ENCODE data around the gene PRDM16. TPM values are rescaled to one million over a fixed set of nuclear protein-coding genes. Genes with fewer than 3 reads are reported as not detected.

Gene PRDM16
- total and polyA plus RNA-seq, 2 of the 13 experiments (the other 11 are each of a cell fraction or from before 2014, with no cell fraction given) = 0.15 to 0.81 TPM

GRCh38 chr1:3326516-3327388, 257.7 kb downstream of the PRDM16 start (continued):
- TF ChIP-seq MLXIP (CRISPR knock-in tag; IDR thresholded peaks at IDR 0.05; ENCODE audit: borderline replicate concordance) (no peak), HNF4A (CRISPR knock-in tag; IDR thresholded peaks at IDR 0.05) (peak; percentile 89), TGIF2 (CRISPR knock-in tag; IDR thresholded peaks at IDR 0.05) (no peak), ZNF788 (CRISPR knock-in tag; IDR thresholded peaks at IDR 0.05; ENCODE audit: borderline replicate concordance) (peak; percentile 68; the same call in 1 of the 2 replicates), ZNF577 (CRISPR knock-in tag; IDR thresholded peaks at IDR 0.05; ENCODE audit: borderline replicate concordance, low read depth) (no peak), BRD4 (CRISPR knock-in tag; IDR thresholded peaks at IDR 0.05) (no peak), ZNF331 (CRISPR knock-in tag; IDR thresholded peaks at IDR 0.05) (peak; percentile 57), ZNF766 (CRISPR knock-in tag; IDR thresholded peaks at IDR 0.05; ENCODE audit: borderline replicate concordance) (0 out of 2 replicates have a peak, but pooled peaks have one; percentile 45), PTBP1 (IDR thresholded peaks at IDR 0.05; ENCODE audit: low read depth, low read length, poor library complexity, severe bottlenecking) (no peak), ZNF576 (CRISPR knock-in tag; IDR thresholded peaks at IDR 0.05) (no peak), ELF4 (CRISPR knock-in tag; IDR thresholded peaks at IDR 0.05; ENCODE audit: borderline replicate concordance) (no peak), UBTF (CRISPR knock-in tag; IDR thresholded peaks at IDR 0.05) (peak; percentile 80), ZNF550 (CRISPR knock-in tag; IDR thresholded peaks at IDR 0.05; ENCODE audit: borderline replicate concordance) (no peak), KAT2B (IDR thresholded peaks at IDR 0.05; ENCODE audit: borderline replicate concordance, low read depth, low read length) (no peak), PHF20 (CRISPR knock-in tag; IDR thresholded peaks at IDR 0.05) (peak; percentile 20; the same call in 1 of the 2 replicates), TCF7L2 (IDR thresholded peaks at IDR 0.05; ENCODE audit: low read depth, low read length) (no peak), HNRNPUL1 (IDR thresholded peaks at IDR 0.05; ENCODE audit: low read depth, low read length) (no peak), NFKBIZ (CRISPR knock-in tag; IDR thresholded peaks at IDR 0.05) (0 out of 2 replicates have a peak, but pooled peaks have one; percentile 43)
